CD14-positive monocyte (primary cell): ENCODE results near the gene ZNF790. TPM values are rescaled to one million over a fixed set of nuclear protein-coding genes. Genes with fewer than 3 reads are reported as not detected.

Experiments used
- DNase-seq, 3 donors: peaks; one replicate each; pipeline ENCODE4 v3.0.0-alpha.2; 2011 to 2022
- H2AFZ ChIP-seq: 2 replicates; pipeline ENCODE4 v1.6.0; 2012; ENCODE audit warnings: mild to moderate bottlenecking, low read depth, low read length, inconsistent platforms; ENCODE audit not compliant: insufficient read depth, poor library complexity, severe bottlenecking
- H3K27ac ChIP-seq, 2 donors: 1 replicate in 1 of 2; 2 replicates in 1 of 2; pipeline ENCODE4 v1.5.1; 2012 to 2013; ENCODE audit warnings: low read length in 2 of 2, control low read depth in 1 of 2, inconsistent platforms in 1 of 2, low read depth in 1 of 2, mild to moderate bottlenecking in 1 of 2
- H3K27me3 ChIP-seq, 2 donors: one replicate each; pipeline versions ENCODE4 v1.6.0 to v1.6.1; 2011 to 2013; ENCODE audit warnings: low read length in 2 of 2; ENCODE audit not compliant: control insufficient read depth in 2 of 2, insufficient read depth in 2 of 2
- H3K36me3 ChIP-seq, 2 donors: replicated peaks in 1 of 2; 1 replicate in 1 of 2; 2 replicates in 1 of 2; pipeline versions ENCODE4 v1.5.1 to v1.6.1; 2012 to 2013; ENCODE audit warnings: low read length in 2 of 2, control low read depth in 1 of 2, inconsistent platforms in 1 of 2, mild to moderate bottlenecking in 1 of 2; ENCODE audit not compliant: insufficient read depth in 2 of 2, control insufficient read depth in 1 of 2
- H3K4me1 ChIP-seq, 2 donors: 1 replicate in 1 of 2; 2 replicates in 1 of 2; pipeline versions ENCODE4 v1.5.1 to v1.6.1; 2012 to 2013; ENCODE audit warnings: low read length in 2 of 2, control low read depth in 1 of 2, inconsistent platforms in 1 of 2, mild to moderate bottlenecking in 1 of 2, moderate library complexity in 1 of 2; ENCODE audit not compliant: insufficient read depth in 2 of 2, control insufficient read depth in 1 of 2
- H3K4me2 ChIP-seq: replicated peaks from 2 replicates; pipeline ENCODE3; 2012; ENCODE audit warnings: low read length, moderate library complexity, mild to moderate bottlenecking; ENCODE audit not compliant: poor library complexity, severe bottlenecking; ENCODE audit errors: extremely low read depth
- H3K4me3 ChIP-seq, 3 experiments: fragments of 200-600 bp in 1 of 3; sonication (generic) in 1 of 3; replicated peaks in 1 of 3; 1 replicate in 2 of 3; 2 replicates in 1 of 3; pipeline ENCODE4 v1.5.1; 2011 to 2013; ENCODE audit warnings: low read length in 3 of 3, mild to moderate bottlenecking in 3 of 3, control low read depth in 2 of 3, low read depth in 2 of 3, inconsistent platforms in 1 of 3, moderate library complexity in 1 of 3
- H3K79me2 ChIP-seq: 2 replicates; pipeline ENCODE4 v1.6.0; 2012; ENCODE audit warnings: mild to moderate bottlenecking, control low read depth, inconsistent platforms, low read length, moderate library complexity; ENCODE audit not compliant: insufficient read depth
- H3K9ac ChIP-seq: 2 replicates; pipeline ENCODE4 v1.6.0; 2017; ENCODE audit warnings: low read length, mild to moderate bottlenecking; ENCODE audit not compliant: insufficient read depth, poor library complexity, severe bottlenecking
- H3K9me3 ChIP-seq, 2 donors: replicated peaks in 1 of 2; 1 replicate in 1 of 2; 2 replicates in 1 of 2; pipeline versions ENCODE4 v1.5.1 to v1.6.1; 2012 to 2013; ENCODE audit warnings: low read length in 2 of 2, control low read depth in 1 of 2; ENCODE audit not compliant: control insufficient read depth in 1 of 2, insufficient read depth in 1 of 2
- H4K20me1 ChIP-seq: 2 replicates; pipeline ENCODE4 v1.6.0; 2012; ENCODE audit warnings: mild to moderate bottlenecking, low read length, control low read depth, moderate library complexity; ENCODE audit not compliant: insufficient read depth
- H3K27ac Mint-ChIP-seq, 7 donors: one replicate each; pipeline ENCODE4 v1.8.0; 2020; ENCODE audit warnings: mild to moderate bottlenecking in 7 of 7, mixed read lengths in 7 of 7, moderate library complexity in 6 of 7, inconsistent platforms in 2 of 7
- H3K27me3 Mint-ChIP-seq, 3 donors: one replicate each; pipeline ENCODE4 v1.8.0; 2021 to 2022; ENCODE audit warnings: low read depth in 3 of 3, mild to moderate bottlenecking in 3 of 3, mixed read lengths in 3 of 3, moderate library complexity in 3 of 3, inconsistent platforms in 1 of 3
- H3K36me3 Mint-ChIP-seq, 2 donors: one replicate each; pipeline ENCODE4 v1.8.0; 2020; ENCODE audit warnings: mixed read lengths in 2 of 2, inconsistent platforms in 1 of 2, mild to moderate bottlenecking in 1 of 2
- H3K4me1 Mint-ChIP-seq: one replicate; pipeline ENCODE4 v1.8.0; 2020; ENCODE audit warnings: mild to moderate bottlenecking, mixed read lengths
- H3K4me3 Mint-ChIP-seq, 2 donors: one replicate each; pipeline ENCODE4 v1.8.0; 2020; ENCODE audit warnings: mild to moderate bottlenecking in 2 of 2, mixed read lengths in 2 of 2, moderate library complexity in 1 of 2
- H3K9me3 Mint-ChIP-seq, 7 donors: one replicate each; pipeline ENCODE4 v1.8.0; 2020 to 2022; ENCODE audit warnings: mixed read lengths in 7 of 7, mild to moderate bottlenecking in 6 of 7, moderate library complexity in 6 of 7, inconsistent platforms in 2 of 7
- CTCF ChIP-seq: fragments of 200-600 bp; IDR thresholded peaks from one replicate; pipeline ENCODE4 v1.8.0; 2022; ENCODE audit warnings: antibody characterized with exemption, mild to moderate bottlenecking
- WGBS: methylation state at CpG from one replicate; pipeline ENCODE4 v1.1.5; 2013; ENCODE audit warnings: missing lambda C conversion rate; ENCODE audit not compliant: insufficient coverage; 5-methylcytosine and 5-hydroxymethylcytosine counted together
- intact Hi-C, 2 donors: fragments of 100-400 bp; cut with micrococcal nuclease; formaldehyde crosslinking; loops; one replicate each; pipeline versions ENCODE4 v1.15.0 to v1.15.1; 2023
- polyA plus RNA-seq, 3 donors: library from polyadenylated mRNA; depleted of rRNA in 1 of 3; unstranded in 2 of 3; stranded (reverse) in 1 of 3; fragments of 300-500 nt in 2 of 3; fragments of >200 nt in 1 of 3; fragmentation: Illumina TruSeq in 2 of 3; gene quantifications; 1 replicate in 2 of 3; 2 replicates in 1 of 3; pipeline ENCODE4 v1.2.3, GENCODE V29; 2012 to 2021
- small RNA-seq: library from RNA; depleted of rRNA; stranded (forward); fragments of <200 nt; gene quantifications from one replicate; pipeline ENCODE3, GENCODE V24; 2012; ENCODE audit warnings: low read depth; ENCODE audit not compliant: insufficient read length

The ZNF790 gene
- polyA plus RNA-seq, 3 donors, result 0.35 to 2.7 (median 2.3) TPM

DNA sequence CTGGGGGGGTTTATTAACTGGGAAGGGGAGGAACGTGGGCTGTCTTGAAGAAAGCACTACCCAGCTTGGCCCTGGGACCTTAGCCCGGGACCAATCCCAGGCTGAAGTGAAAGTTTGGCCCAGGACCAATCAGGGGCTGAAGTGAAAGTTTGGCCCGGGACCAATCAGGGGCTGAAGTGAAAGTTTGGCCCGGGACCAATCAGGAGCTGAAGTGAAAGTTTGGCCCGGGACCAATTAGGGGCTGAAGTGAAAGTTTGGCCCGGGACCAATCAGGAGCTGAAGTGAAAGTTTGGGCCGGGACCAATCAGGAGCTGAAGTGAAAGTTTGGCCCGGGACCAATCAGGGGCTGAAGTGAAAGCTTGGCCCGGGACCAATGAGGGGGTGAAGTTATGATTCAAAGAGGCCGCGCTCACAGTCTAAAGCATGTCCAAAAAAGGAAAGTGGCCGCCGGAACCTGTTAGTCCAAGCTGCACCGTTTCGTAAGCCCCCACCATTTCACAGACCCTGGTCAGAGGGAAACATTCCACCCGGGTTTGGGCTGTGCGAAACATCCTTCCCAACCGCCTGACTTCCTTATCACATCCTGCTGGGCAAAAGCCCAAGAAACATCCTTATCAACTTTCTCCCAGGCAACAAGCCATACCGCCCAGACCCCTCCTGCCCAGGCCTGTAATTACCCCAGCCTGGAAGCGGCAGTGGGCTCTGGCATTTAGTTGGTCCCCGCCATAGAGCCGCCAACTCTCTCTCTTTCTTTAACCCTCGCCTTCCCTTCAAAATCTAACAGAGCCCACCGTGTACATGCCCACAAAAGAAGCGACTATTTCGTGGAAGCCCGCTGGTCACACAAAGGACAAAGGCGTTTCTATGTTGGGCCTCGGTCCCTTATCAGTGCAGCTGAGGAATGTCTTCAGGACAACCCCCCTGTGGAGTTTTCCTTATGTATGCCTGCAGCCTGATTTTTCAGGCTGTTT lies 66.6 kb downstream of the ZNF790 start:
- Histone ChIP-seq H3K27me3 (no peaks in the 10 kb centered on the region), H3K27ac (peak overlapping the region in 1 of 2 donors; percentile 80), H3K9me3 (peaks cover 73 to 74% of the 10 kb centered on the region in 2 donors), H3K4me3 (peak overlapping the region; percentile 71 to 97 (median 90)), H4K20me1 (no peaks in the 10 kb centered on the region), H3K9ac (peak overlapping the region; percentile 68), H3K79me2 (peaks cover 38% of the 10 kb centered on the region), H2AFZ (peak overlapping the region; percentile 92), H3K4me2 (peak overlapping the region; percentile 85), H3K36me3 (peaks cover 0 to 3% of the 10 kb centered on the region in 2 donors), H3K4me1 (peaks cover 23 to 27% of the 10 kb centered on the region in 2 donors)
- Mint-ChIP-seq H3K9me3 (peaks cover 32 to 83% (median 75%) of the 10 kb centered on the region in 7 donors), H3K27me3 (peaks cover 0 to 6% (median 0%) of the 10 kb centered on the region in 3 donors), H3K36me3 (peaks cover 5 to 11% of the 10 kb centered on the region in 2 donors), H3K4me3 (peak overlapping the region; percentile 93 to 97), H3K4me1 (peaks cover 22% of the 10 kb centered on the region), H3K27ac (peak overlapping the region in 5 of 7 donors; percentile 15 to 94 (median 30))
- no peak for TF ChIP-seq CTCF
- peak; percentile 13 to 51 (median 36) for DNase-seq
- WGBS, result 4% methylated on average over 28 of the region's 29 CpGs
- intact Hi-C loops, result loop anchor here (2.0 to 10.0 kb wide), 14 partner anchors 25 to 696 kb away; partner anchors contain the start of genes ZNF345 (in 2 of the 2), ZNF383 (in 2 of the 2), ZNF529 (in 2 of the 2) and ZNF585B (in 2 of the 2)

Small RNA genes within 50 kb of the gene (small RNA-seq; reads per million reads assigned to genes)
- gene RF00019, result not detected

Other genes with a start within 250 kb of the ZNF790 start
- under 1 TPM in 2 of 3 donors, not detected in 1; 0.37 to 0.63 TPM for gene ZNF382, start 233.1 kb downstream of the ZNF790 start, polyA plus RNA-seq
- gene ZNF461, start 171.6 kb downstream of the ZNF790 start, polyA plus RNA-seq, result 1 to 10 TPM in 2 of 3 donors, not detected in 1; 1.2 to 2.2 TPM
- gene ZNF567, start 150.8 kb downstream of the ZNF790 start, polyA plus RNA-seq, result 1 to 10 TPM in 2 of 3 donors, under 1 TPM in 1; 0.84 to 1.7 (median 1.5) TPM
- gene ZNF850, start 65.6 kb downstream of the ZNF790 start, polyA plus RNA-seq, result under 1 TPM; 0.02 to 0.15 (median 0.08) TPM
- 1 to 10 TPM in 2 of 3 donors, under 1 TPM in 1; 0.66 to 2.3 (median 1.3) TPM for gene ZNF345, start 12.5 kb upstream of the ZNF790 start, polyA plus RNA-seq
- under 1 TPM; 0.05 to 0.14 (median 0.08) TPM for gene ZNF829, start 77.9 kb upstream of the ZNF790 start, polyA plus RNA-seq
- under 1 TPM; 0.38 to 0.96 (median 0.79) TPM for gene ZNF568, start 77.9 kb upstream of the ZNF790 start, polyA plus RNA-seq
- 1 to 10 TPM; 1.4 to 2.5 (median 1.8) TPM for gene ZNF420, start 240.0 kb upstream of the ZNF790 start, polyA plus RNA-seq